ENCODE measurements around the gene DCBLD1.
"Not testable (repeated sequence)": the region's sequence is repeated elsewhere in the genome, so short reads cannot be mapped to it uniquely, and the experiment has no call there.

Gene DCBLD1

DNA sequence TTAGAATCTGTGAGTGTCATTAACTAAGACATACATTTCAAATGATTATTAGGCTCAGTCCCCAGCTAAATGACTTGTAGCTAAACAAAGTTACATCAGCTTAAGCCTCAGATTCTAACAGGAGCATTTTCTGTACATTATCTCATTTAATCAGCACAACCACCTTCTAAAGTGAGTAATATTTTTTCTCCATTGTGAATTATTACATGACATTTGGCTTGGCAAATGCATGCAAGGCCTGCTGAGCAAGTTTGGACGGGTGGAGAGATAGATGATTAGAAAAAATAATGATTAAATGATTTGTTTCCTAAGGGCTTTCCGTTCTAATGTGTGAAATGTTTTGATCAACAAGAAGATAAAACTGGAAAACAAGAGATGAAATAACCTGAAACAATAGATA is 20.7 kb downstream of the DCBLD1 start:
- DNase-seq: no peak

DNA sequence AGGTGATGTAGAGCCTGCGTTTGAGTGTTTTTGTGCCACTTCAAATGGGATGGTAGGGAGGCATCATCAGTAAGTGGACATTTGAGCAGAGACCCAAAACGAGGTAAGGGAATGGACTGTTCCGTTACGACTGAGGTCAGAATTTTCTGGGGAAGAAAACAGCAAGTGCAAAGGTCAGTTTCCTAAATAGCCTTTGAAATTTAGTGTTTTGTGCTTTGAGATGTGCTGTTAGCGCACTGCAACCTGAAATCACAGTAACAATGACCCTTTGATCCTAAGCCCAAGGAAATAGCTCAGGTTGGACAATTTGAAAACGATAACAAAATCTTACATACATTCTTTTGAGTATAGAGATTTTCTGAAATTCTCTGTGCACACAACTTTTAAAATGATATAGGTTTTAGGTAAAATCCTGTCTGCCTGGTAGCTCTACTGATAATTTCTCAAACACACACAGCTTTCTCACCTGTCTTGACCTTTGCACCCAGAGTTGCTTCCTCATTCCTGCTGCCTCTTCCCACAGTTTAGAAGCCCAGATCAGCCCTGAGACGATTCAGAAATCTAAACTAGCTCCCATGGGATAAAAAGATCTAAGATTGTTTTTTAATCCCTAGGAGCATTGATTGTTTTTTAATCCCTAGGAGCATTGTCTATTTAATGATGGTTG is 22.1 kb downstream of the DCBLD1 start:
- no peak for DNase-seq

DNA sequence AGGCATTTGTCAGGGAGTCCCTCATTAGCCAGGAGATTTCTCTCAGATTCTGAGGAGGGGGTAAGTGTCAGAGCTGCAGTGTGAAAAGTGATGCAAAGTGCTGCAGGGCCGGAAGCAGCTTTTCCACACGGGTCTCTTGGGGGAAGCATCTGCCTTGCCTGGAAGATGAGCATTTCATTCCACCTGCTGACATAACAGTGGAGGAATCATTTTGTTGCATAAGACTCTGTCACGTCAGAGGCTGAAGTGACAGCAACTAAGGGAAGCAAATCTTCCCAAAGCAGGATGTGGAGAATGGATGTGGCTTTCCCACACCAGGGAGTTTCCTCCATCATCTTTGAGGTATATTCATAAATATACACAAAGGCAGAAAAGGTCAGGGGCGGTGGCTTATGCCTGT is 22.8 kb downstream of the DCBLD1 start:
- DNase-seq: no peak

DNA sequence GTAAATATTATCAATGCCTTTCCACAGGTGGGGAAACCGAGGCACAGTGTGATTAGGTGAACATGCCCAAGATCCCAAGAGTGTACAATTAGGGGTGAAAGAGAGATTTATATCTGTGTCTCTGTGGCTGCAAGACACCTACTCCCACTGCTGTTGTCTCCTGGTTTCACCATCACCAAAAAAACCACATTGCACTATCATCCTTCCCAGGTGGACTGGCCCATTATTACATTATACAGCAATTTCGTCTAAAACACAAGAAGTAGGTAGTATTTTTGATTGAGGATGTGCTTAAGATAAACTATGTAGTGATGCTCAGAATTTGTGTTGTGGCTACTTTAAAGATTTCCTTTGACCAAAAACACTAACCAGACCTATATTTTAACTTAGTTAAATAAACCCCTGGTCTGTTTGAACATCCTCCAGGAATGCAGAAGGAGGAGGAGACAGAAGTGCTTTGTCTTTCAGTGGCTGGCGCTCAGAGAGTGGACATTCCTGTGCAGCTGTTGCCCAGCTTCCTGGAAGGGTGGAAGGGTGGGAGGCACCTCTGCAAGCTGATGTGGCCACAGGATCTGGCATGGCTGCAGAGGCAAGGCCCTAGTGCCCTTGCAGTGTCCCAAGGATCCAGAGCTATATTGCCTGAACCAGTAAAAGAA is 23.8 kb downstream of the DCBLD1 start:
- DNase-seq: no peak

DNA sequence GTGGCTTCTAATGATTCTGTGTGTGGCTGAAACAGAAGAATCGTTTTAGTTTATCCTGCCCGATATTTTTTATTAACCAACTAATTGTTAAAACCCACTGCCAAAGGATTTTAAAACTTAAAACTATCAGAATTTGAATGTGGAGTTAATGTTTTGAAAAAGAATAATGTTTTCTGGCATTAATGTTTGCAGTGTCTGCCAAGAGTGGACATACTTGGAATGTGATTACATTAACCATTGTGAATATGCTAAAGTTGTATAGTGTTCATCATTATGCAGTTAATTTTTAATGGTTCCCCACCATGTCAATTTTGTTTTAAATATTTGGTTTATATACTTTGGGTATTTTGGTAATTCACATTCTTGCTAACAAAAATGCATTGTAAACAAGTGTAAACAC is 24.4 kb downstream of the DCBLD1 start:
- no peak for DNase-seq

DNA sequence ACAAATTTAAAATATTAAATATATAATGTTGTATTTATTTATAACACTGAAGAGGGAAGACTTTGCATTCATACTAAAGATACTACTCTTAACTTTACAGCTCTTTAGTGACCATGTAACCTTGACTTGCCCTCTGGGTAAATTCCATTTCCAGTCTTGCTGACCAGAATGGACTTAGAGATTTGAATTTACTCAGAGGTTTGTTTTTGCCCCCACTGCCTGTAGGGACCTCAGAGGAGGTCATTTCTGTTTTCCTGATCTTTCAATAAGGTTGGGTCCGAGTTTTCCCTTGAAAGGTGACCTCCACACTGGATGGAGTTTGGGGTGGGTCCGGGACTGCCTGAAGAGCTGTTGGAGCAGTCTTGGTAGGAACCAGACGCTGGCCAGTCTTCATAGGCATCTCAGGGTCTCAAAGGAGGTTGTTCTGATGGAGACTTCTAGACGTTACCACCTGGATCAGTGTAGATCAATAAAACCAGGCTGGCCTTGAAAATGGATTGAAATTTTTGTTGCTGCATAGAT is 26.0 kb downstream of the DCBLD1 start:
- DNase-seq: no peak

DNA sequence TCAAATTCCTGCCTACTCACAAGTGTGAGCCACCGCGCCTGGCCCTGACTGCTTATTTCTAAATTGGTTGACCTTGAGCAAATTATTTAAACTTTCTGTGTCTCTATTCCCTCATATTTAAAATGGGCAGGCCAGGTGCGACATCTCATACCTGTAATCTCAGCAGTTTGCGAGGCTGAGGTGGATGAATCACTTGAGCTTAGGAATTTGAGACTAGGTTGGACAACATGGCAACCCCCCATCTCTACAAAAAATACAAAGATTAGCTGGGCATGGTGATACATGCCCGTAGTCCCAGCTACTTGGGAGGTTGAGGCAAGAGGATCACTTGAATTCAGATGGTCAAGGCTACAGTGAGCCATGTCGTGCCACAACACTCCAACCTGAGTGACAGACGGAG is 26.5 kb downstream of the DCBLD1 start:
- no peak for DNase-seq

DNA sequence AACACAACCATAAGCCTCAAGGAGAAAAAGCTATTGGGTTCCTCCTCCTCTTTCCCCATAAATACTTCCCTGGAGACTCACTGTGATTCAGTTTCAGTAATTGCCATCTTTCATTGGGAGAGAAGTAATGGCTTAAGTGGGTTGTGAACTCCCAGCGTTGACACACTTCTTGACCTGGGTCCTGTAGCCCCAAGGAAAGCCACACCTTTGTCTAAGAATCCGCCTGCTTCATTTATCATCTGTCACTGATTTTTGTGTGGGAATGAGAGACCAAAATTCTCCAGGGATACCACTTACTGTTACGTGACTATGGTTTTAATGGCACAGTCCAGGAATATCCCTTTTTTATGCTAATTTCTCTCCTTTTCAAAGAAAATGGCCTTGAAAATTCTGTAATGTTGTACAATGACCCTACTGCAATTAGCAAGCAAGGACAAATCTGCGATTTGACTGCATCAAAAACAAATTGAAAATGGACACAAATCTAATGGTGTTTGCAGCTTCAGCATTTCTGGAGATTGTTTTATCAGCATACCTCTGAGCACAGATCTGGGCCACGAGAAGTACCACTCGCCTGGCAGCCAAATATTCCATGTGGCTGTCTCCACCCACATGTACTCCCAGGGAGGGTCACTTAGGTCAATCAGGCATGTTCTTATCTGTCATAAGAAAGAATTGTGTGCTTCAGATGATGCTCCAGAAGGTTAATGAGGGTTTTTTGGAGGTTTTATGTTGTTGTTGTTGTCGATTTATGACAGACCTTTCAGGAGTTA is 29.8 kb downstream of the DCBLD1 start:
- no peak for DNase-seq

DNA sequence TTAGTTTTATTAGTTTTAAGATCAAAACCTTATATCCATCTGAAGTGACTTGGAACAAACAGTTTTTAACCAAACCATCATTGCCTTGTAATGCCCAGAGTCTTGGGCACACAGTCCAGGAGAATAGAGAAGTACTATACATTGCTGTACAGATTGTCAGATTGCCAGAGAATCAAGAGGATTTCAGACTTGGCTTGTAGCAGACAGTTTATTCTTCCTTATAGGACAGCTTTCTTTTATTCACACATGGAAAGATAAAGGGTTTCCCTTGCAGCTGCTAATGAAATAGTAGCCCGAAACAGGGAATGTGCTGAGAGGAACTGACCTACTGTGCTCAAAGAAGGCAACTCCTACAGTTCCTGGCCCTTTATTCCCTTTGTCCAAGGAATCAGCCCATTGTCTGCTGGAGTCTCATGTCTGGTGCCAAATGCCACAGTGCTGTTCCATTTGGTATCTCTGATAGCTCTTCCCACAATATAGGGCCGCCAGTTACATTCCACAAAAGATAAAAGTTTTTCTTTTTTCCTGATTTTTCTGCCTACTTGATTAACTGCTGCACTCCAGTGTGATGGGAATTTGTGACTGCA is 30.6 kb downstream of the DCBLD1 start:
- no peak for DNase-seq

DNA sequence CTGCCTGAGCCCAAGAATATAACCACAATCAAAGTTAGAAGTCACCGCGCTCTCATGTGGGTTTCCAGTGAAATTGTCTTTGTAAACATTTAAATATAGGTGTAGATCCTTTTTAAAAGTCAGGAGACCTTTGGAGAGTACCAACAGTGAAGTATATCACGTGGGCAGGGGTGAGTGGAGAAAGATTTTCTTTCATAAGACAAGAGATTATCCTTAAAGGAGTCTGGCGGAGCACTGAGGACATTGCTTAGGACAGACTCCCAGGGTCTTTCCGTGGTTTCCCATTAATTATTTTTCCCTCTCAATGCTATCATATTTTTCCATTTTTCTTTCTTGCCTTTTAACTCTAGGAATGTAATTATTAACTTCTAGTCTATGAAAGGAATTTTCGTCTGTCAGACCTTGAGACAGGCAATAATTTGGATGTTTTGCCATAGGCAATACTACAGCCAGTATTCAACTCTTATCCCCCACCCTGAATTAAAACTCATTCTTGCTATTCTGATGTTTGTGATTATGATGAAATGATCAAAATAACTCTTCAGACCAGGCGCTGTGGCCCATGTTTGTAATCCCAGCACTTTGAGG is 31.4 kb downstream of the DCBLD1 start:
- DNase-seq: no peak

DNA sequence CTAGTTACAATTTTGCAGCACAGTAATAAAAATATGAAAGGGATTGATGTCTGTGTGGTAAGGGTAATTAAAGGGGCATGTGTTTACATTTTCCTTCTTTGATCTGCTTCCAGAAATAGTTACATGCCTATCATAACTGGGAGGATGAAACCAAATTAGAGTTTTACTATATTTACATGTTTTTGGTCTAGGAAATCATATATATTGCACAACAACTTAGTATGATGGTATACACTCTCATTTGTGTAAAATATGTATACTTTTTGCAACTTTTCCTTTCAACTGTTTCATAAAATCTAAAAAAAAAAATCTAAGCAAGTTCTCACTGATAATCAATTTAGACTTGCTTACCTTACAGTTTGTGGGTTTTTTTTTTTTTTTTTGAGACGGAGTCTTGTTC is 32.2 kb downstream of the DCBLD1 start:
- DNase-seq: no peak

DNA sequence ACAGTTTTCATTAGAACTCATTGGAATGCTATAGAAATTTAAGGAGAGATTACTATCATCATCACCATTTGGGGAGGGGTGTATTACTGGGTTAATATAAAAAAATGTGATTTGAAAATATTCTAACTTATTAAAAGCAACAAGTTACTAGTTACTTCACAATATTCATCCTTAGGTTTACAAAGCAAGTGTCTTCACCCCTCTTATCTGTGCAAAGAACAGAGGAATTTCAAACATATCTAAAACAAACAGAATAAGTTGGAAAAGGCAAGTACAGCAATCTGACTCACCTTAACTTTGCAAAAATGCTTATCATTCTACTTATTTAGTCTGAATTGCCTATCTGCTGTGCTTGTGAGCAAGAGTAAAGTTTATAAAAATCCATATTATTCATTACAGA is 32.9 kb downstream of the DCBLD1 start:
- DNase-seq: no peak

DNA sequence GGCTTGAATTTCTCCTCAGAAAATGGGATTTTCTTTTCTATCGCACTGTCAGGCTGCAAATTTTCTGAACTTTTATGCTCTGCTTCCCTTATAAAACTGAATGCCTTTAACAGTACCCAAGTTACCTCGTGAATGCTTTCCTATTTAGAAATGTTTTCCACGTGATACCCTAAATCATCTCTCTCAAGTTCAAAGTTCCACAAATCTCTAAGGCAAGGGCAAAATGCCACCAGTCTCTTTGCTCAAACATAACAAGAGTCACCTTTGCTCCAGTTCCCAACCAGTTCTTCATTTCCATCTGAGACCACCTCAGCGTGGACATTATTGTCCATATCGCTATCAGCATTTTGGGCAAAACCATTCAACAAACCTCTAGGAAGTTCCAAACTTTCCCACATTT is 35.5 kb downstream of the DCBLD1 start:
- DNase-seq: not testable (repeated sequence)

DNA sequence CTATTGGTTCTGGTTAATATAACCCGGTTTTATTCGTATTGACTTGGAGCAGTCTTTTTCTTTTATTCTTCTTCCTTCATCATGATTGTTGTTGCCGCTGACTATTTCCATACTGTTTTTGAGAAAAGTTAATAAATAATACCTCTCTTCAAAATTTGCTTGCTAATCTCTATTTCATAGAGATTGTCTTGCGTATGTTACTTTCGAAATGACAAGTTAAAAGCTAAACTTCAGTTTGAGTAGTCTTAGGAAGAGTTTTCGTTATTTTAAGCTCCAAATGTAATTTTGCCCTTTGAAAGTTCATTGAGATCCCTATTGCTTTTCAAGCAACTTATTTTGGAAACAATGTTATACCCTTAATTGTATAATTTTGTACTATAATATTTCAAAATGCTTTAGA is 36.4 kb downstream of the DCBLD1 start:
- no peak for DNase-seq

DNA sequence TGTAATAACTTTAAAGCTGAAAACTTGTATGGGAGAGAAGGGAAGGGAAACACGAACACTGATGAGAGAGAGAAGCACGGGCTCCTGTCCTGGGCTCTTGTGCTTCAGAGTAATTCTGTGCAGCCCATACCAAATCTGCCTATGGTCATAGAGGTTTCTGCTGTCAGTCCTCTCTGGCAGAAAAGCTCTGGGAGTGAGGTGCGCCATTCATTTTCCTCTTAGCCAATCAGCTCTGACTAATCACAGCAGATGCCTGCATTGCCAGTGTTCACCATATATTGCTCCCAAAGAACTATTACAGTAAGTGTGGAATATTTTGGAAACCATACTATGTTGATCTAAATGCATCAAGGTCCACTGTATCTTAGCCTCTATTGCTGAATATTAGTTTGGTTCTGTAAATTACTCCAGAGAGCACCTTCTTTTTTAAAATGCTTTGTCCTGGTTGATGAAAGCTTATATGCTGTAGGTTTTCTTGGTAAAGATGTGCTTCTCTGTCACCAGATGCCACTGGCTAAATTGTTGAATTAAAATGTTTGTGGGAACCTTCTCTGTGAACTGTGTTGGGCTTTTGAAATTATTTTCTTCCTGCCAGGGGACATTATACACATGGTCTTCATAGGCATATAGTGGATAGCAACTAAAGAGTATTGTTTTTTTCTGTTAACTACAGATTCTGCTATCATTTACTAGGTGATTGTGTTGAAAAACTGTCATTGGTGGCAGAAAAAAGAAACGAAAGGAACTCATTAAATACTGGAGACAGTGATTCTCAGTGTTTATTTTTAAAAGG is 38.3 kb downstream of the DCBLD1 start:
- DNase-seq: no peak

DNA sequence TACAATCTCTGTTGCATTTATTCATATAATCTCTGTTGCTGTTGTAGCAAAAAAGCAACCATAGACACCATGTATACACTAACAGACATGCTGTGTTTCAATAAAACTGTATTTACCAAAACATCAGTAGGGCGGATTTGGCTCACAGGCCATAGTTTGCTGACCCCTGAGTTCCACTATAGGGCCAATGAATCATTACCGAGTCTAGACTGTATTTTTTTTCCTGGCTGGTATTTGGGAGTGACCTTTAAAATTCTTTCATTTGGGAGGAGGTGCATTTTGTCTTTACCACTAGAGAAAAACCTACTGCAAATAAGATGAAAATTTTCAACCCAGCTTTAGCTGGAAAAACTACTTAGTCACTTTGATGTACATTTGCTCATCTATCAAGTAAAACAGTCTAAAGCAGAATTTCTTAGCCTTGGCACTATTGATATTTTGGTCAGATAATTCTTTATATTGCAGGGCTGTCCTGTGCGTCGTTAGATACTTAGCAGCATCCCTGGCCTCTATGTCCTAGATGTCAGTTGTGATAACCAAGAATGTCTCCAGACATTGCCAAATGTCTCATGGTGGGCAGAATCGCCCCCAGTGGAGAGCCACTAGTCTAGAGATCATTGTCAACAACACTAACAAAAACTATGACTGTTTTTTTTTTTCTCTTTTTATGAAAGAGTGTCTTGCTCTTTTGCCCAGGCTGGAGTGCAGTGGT is 39.5 kb downstream of the DCBLD1 start:
- DNase-seq: no peak

DNA sequence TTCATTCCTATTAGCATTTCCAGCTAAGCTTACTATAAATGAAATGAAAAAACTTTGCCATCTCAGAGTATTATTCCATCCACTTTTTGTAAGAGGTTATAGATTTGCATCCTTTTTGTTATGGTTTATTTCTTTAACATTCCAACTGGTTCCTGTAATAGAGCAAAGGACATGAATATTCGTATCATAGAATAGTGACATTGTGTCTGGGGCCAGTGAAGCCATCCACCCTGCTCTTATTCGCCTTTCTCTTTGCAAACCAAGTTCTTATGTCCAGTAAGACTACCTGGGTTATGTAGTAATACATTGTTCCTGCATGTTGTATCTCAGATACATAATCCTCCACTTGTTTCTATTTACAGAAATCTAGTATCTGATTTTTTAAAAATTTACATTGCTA is 43.1 kb downstream of the DCBLD1 start:
- DNase-seq: no peak

DNA sequence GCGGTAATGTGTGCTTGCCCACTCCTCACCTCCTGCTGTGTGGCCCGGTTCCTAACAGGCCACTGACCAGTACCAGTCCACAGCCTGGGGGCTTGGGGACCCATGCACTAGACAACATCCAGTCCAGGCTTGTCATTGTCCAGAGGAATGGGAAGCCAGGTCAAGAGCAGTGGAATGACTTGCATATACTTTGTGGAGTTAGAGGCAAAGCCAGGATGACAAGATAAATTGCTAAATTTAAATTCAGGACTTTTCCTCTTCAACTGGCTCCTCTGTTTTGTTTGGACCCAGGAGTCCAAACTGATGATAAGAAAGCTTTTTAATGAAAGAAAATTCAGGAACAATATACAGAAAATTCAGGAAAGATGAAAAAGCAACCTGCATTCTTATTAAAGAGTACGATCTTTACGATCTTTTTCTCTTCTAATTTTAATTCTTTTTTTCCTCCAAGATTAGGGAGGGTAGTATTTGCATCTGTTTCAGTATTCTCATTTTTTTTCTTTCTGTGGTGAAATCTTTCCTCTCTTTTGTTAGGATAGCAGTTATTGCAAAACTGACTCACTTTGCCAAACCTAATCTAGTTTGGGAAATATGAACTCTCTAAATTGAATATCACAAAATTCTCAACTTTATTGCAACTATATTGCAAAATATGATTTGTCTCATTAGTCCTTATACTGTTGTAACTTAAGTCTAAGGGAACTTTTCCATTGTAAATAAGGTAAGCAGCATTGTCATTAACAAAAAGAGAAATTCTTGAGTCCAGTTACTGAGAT is 48.2 kb downstream of the DCBLD1 start:
- DNase-seq: no peak

DNA sequence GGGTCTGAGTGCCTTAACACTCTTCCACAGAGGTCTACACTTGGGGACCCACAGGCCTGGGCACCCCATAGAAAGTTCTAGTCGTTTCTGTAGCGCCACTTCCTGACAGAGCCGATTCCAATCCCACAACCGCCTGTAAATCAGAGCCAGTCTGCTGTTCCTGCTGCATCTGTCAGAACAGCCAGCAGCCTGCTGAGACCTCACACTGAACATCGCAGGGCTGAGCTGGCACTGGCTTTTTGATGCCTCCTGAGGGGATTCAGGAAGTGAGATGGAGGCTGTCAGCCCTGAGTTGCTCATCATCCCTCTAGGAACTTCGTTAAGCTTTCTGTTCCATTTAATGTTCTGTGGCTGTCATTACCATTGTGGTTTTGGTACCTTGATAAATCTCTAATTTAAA is 48.9 kb downstream of the DCBLD1 start:
- DNase-seq: no peak

DNA sequence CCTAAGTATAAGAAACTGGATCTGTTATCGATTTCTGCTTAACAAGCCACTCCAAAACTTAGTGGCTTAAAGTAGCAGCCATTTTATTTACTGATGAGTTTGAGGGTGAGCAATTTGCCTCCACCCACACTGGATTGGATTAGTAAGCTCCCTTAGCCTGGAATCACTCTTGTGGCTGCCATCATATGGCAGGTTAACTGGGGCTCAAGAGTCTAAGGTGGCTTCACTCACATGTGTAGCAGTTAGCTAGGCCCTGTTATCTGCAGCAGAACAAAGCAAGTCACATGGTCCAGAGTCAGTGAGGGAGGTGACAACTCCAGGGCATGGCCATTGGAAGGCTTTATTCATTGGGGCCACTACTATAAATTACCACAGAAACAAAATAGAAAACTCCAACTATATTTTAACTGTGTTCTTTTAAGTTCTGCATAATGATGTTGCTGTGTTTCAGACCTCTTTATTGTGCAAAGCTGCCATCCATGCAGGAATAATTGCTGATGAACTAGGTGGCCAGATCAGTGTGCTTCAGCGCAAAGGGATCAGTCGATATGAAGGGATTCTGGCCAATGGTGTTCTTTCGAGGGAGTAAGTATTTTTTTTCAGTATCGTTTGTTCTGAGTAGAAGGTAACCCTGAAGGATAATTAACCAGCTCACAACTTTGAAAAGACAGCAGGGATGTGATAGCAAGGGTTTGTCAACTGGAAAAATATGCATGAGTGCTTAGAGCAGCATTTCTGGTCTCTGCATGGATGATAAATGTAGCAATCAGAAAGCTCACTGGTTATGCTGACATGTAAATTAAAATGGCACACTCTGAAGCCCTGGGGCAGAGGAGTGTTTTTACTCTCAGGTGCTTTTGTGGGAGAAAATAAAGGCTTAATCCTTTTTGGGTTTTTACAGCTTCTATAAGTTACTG is 49.6 kb downstream of the DCBLD1 start:
- no peak for DNase-seq
